ENCODE measurements around the gene COL25A1. TPM values are rescaled to one million over a fixed set of nuclear protein-coding genes. Genes with fewer than 3 reads are reported as not detected.

Gene COL25A1
- total RNA-seq, 4 donors from 2014 or later, result 2.5 TPM; not detected in 3

GRCh38 chr4:108828620-108829019 lies 473.8 kb downstream of the COL25A1 start:
- no peak overlapping the region for H3K4me3 ChIP-seq
- H3K27ac ChIP-seq, result no peak overlapping the region
- no peaks in the 10 kb centered on the region for H3K9me3 ChIP-seq
- H3K4me1 ChIP-seq, result no peaks in the 10 kb centered on the region
- H3K36me3 ChIP-seq, result no peaks in the 10 kb centered on the region
- no peaks in the 10 kb centered on the region for H3K27me3 ChIP-seq
- DNase-seq, result no peak
- no peak for TF ChIP-seq CTCF (IDR thresholded peaks at IDR 0.05)
- TF ChIP-seq POLR2A (IDR thresholded peaks at IDR 0.05), result no peak

- no peak for DNase-seq
- H3K27me3 ChIP-seq, result no peaks in the 10 kb centered on the region
- TF ChIP-seq POLR2A (IDR thresholded peaks at IDR 0.05) (no peak), CTCF (IDR thresholded peaks at IDR 0.05) (no peak)
- no peaks in the 10 kb centered on the region for H3K4me1 ChIP-seq
- no peak overlapping the region for H3K4me3 ChIP-seq
- no peaks in the 10 kb centered on the region for H3K9me3 ChIP-seq
- no peak overlapping the region for H3K27ac ChIP-seq
- no peaks in the 10 kb centered on the region for H3K36me3 ChIP-seq
Observed at GRCh38 chr4:108825737-108826136, 476.7 kb downstream of the COL25A1 start.

- Histone ChIP-seq H3K27me3 (no peaks in the 10 kb centered on the region), H3K27ac (no peak overlapping the region), H3K4me3 (no peak overlapping the region), H3K4me1 (no peaks in the 10 kb centered on the region), H3K36me3 (no peaks in the 10 kb centered on the region), H3K9me3 (no peaks in the 10 kb centered on the region)
- TF ChIP-seq POLR2A (IDR thresholded peaks at IDR 0.05) (no peak), CTCF (IDR thresholded peaks at IDR 0.05) (no peak)
- DNase-seq, result no peak
Observed at GRCh38 chr4:108821351-108821930, 481.0 kb downstream of the COL25A1 start.

GRCh38 chr4:108820492-108821350 lies 481.7 kb downstream of the COL25A1 start:
- no peaks in the 10 kb centered on the region for H3K36me3 ChIP-seq
- no peak overlapping the region for H3K4me3 ChIP-seq
- H3K4me1 ChIP-seq, result no peaks in the 10 kb centered on the region
- H3K9me3 ChIP-seq, result no peaks in the 10 kb centered on the region
- H3K27ac ChIP-seq, result no peak overlapping the region
- TF ChIP-seq POLR2A (IDR thresholded peaks at IDR 0.05), result no peak
- TF ChIP-seq CTCF (IDR thresholded peaks at IDR 0.05), result no peak
- no peaks in the 10 kb centered on the region for H3K27me3 ChIP-seq
- no peak for DNase-seq

GRCh38 chr4:108814326-108814725 lies 488.1 kb downstream of the COL25A1 start:
- Histone ChIP-seq H3K4me3 (no peak overlapping the region), H3K36me3 (no peaks in the 10 kb centered on the region), H3K4me1 (no peaks in the 10 kb centered on the region), H3K9me3 (no peaks in the 10 kb centered on the region), H3K27ac (no peak overlapping the region), H3K27me3 (no peaks in the 10 kb centered on the region)
- DNase-seq, result no peak
- TF ChIP-seq POLR2A (IDR thresholded peaks at IDR 0.05) (no peak), CTCF (IDR thresholded peaks at IDR 0.05) (no peak)
